H9 (cell line): Measurements from ENCODE around the gene P2RY12. TPM values are rescaled to one million over a fixed set of nuclear protein-coding genes. Genes with fewer than 3 reads are reported as not detected.

Experiments used
- DNase-seq: peaks from one replicate; pipeline ENCODE4 v3.0.0-alpha.2; 2017
- H2AFZ ChIP-seq: one replicate; pipeline ENCODE4 v1.6.1; 2013; ENCODE audit warnings: mild to moderate bottlenecking, low read length, control low read depth, moderate library complexity
- H2AK5ac ChIP-seq: 2 replicates; pipeline ENCODE4 v1.6.1; 2013; ENCODE audit warnings: low read length, control low read depth, mixed read lengths; ENCODE audit not compliant: insufficient read length
- H2BK120ac ChIP-seq: one replicate; pipeline ENCODE4 v1.6.1; 2013; ENCODE audit warnings: low read depth, mild to moderate bottlenecking, low read length, control low read depth, inconsistent platforms; ENCODE audit not compliant: poor library complexity, severe bottlenecking
- H2BK12ac ChIP-seq: 2 replicates; pipeline ENCODE4 v1.6.1; 2013; ENCODE audit warnings: low read length, control low read depth, mixed read lengths, low read depth; ENCODE audit not compliant: insufficient read length
- H2BK15ac ChIP-seq: 2 replicates; pipeline ENCODE4 v1.6.1; 2013; ENCODE audit warnings: low read depth, low read length, control low read depth
- H2BK20ac ChIP-seq: one replicate; pipeline ENCODE4 v1.6.1; 2013; ENCODE audit warnings: low read depth, mild to moderate bottlenecking, low read length, control low read depth, inconsistent platforms; ENCODE audit not compliant: poor library complexity, severe bottlenecking
- H2BK5ac ChIP-seq: 2 replicates; pipeline ENCODE4 v1.6.1; 2013; ENCODE audit warnings: low read length, control low read depth, mixed read lengths; ENCODE audit not compliant: insufficient read length
- H3K14ac ChIP-seq: 2 replicates; pipeline ENCODE4 v1.6.1; 2013; ENCODE audit warnings: low read length, control low read depth; ENCODE audit not compliant: insufficient read depth
- H3K18ac ChIP-seq: 2 replicates; pipeline ENCODE4 v1.6.1; 2013; ENCODE audit warnings: low read depth, mild to moderate bottlenecking, mixed read lengths, low read length, control low read depth; ENCODE audit not compliant: insufficient read length
- H3K23ac ChIP-seq: 2 replicates; pipeline ENCODE4 v1.6.1; 2013; ENCODE audit warnings: low read length, control low read depth, mixed read lengths, low read depth; ENCODE audit not compliant: insufficient read length
- H3K23me2 ChIP-seq: 2 replicates; pipeline ENCODE4 v1.6.1; 2013; ENCODE audit warnings: low read depth, mild to moderate bottlenecking, mixed read lengths, low read length, control low read depth; ENCODE audit not compliant: insufficient read length, poor library complexity, severe bottlenecking
- H3K27ac ChIP-seq: 2 replicates; pipeline ENCODE4 v1.5.1; 2013; ENCODE audit warnings: low read length, control low read depth, mixed read lengths, low read depth; ENCODE audit not compliant: insufficient read length
- H3K27me3 ChIP-seq: 2 replicates; pipeline ENCODE4 v1.6.1; 2013; ENCODE audit warnings: low read length, control low read depth, inconsistent platforms; ENCODE audit not compliant: insufficient read depth
- H3K4ac ChIP-seq: 2 replicates; pipeline ENCODE4 v1.6.1; 2013; ENCODE audit warnings: low read depth, mild to moderate bottlenecking, control low read depth, inconsistent platforms, low read length, moderate library complexity
- H3K4me1 ChIP-seq: 2 replicates; pipeline ENCODE4 v1.6.1; 2013; ENCODE audit warnings: low read length, control low read depth, inconsistent platforms; ENCODE audit not compliant: insufficient read depth
- H3K4me2 ChIP-seq: 2 replicates; pipeline ENCODE4 v1.6.1; 2013; ENCODE audit warnings: low read length, control low read depth, mixed read lengths; ENCODE audit not compliant: insufficient read length, insufficient read depth
- H3K56ac ChIP-seq: 2 replicates; pipeline ENCODE4 v1.6.1; 2013; ENCODE audit warnings: low read depth, mild to moderate bottlenecking, mixed read lengths, low read length, control low read depth; ENCODE audit not compliant: insufficient read length
- H3K79me1 ChIP-seq: 2 replicates; pipeline ENCODE4 v1.6.1; 2013; ENCODE audit warnings: low read depth, mild to moderate bottlenecking, moderate library complexity, low read length, control low read depth, inconsistent platforms; ENCODE audit not compliant: insufficient read depth, poor library complexity, severe bottlenecking
- H3K79me2 ChIP-seq: 2 replicates; pipeline ENCODE4 v1.6.1; 2013; ENCODE audit warnings: low read length, control low read depth, inconsistent platforms; ENCODE audit not compliant: insufficient read depth
- H3K9ac ChIP-seq: 2 replicates; pipeline ENCODE4 v1.6.1; 2013; ENCODE audit warnings: low read length, control low read depth, mixed read lengths; ENCODE audit not compliant: insufficient read length; ENCODE audit errors: extremely low read depth
- H3K9me3 ChIP-seq: one replicate; pipeline ENCODE4 v1.6.1; 2013; ENCODE audit warnings: low read depth, low read length, inconsistent platforms; ENCODE audit not compliant: control insufficient read depth
- H3T11ph ChIP-seq: one replicate; pipeline ENCODE4 v1.6.1; 2013; ENCODE audit warnings: mild to moderate bottlenecking, low read length, control low read depth, inconsistent platforms
- H4K20me1 ChIP-seq: one replicate; pipeline ENCODE4 v1.6.1; 2013; ENCODE audit not compliant: control insufficient read depth, insufficient read length, insufficient read depth
- H4K5ac ChIP-seq: 2 replicates; pipeline ENCODE4 v1.6.1; 2013; ENCODE audit warnings: low read depth, mild to moderate bottlenecking, mixed read lengths, low read length, control low read depth; ENCODE audit not compliant: insufficient read length
- H4K8ac ChIP-seq: replicated peaks from 2 replicates; pipeline ENCODE4 v1.6.1; 2013; ENCODE audit warnings: low read length, control low read depth, mixed read lengths, low read depth; ENCODE audit not compliant: insufficient read length
- H4K91ac ChIP-seq: 2 replicates; pipeline ENCODE4 v1.6.1; 2013; ENCODE audit warnings: low read depth, mild to moderate bottlenecking, moderate library complexity, mixed read lengths, low read length, control low read depth; ENCODE audit not compliant: insufficient read length
- H3K27ac Mint-ChIP-seq, 3 experiments: 2 replicates in 2 of 3; 3 replicates in 1 of 3; pipeline ENCODE4 v1.8.0; 2020 to 2021; ENCODE audit warnings: mixed read lengths in 3 of 3, mild to moderate bottlenecking in 1 of 3, moderate library complexity in 1 of 3
- H3K27me3 Mint-ChIP-seq: 2 replicates; pipeline ENCODE4 v1.8.0; 2021; ENCODE audit warnings: low read depth, mild to moderate bottlenecking, moderate library complexity, mixed read lengths
- H3K36me3 Mint-ChIP-seq, 3 experiments: 2 replicates in 2 of 3; 3 replicates in 1 of 3; pipeline ENCODE4 v1.8.0; 2020 to 2021; ENCODE audit warnings: low read depth in 3 of 3, mixed read lengths in 3 of 3; ENCODE audit not compliant: insufficient read depth in 1 of 3
- H3K4me1 Mint-ChIP-seq, 2 experiments: 2 replicates each; pipeline ENCODE4 v1.8.0; 2020; ENCODE audit warnings: mixed read lengths in 2 of 2
- H3K4me3 Mint-ChIP-seq, 2 experiments: 2 replicates in 1 of 2; 3 replicates in 1 of 2; pipeline ENCODE4 v1.8.0; 2020 to 2021; ENCODE audit warnings: mild to moderate bottlenecking in 2 of 2, mixed read lengths in 2 of 2, moderate library complexity in 1 of 2
- H3K9me3 Mint-ChIP-seq, 2 experiments: 2 replicates in 1 of 2; 3 replicates in 1 of 2; pipeline ENCODE4 v1.8.0; 2020; ENCODE audit warnings: mild to moderate bottlenecking in 2 of 2, mixed read lengths in 2 of 2, moderate library complexity in 1 of 2
- WGBS: extraction: QIAGEN DNeasy Blood & Tissue Kit; methylation state at CpG from one replicate; pipeline ENCODE4 v1.1.7; 2013; ENCODE audit warnings: missing lambda C conversion rate, low lambda C conversion rate, mixed read lengths; ENCODE audit not compliant: insufficient read length; ENCODE audit errors: extremely low coverage; 5-methylcytosine and 5-hydroxymethylcytosine counted together
- total RNA-seq: library from RNA; stranded (reverse); gene quantifications from 2 replicates; pipeline ENCODE4 v1.2.1, GENCODE V29; 2021
- TF ChIP-seq, protein P1 (sequence below): fragments of 200-600 bp; sonication (generic); conservative IDR thresholded peaks from 3 replicates; pipeline ENCODE4 v1.8.0; 2021; ENCODE audit warnings: antibody characterized with exemption, mild to moderate bottlenecking

Gene P2RY12
- total RNA-seq, 1 experiment from 2014 or later, result not detected

DNA sequence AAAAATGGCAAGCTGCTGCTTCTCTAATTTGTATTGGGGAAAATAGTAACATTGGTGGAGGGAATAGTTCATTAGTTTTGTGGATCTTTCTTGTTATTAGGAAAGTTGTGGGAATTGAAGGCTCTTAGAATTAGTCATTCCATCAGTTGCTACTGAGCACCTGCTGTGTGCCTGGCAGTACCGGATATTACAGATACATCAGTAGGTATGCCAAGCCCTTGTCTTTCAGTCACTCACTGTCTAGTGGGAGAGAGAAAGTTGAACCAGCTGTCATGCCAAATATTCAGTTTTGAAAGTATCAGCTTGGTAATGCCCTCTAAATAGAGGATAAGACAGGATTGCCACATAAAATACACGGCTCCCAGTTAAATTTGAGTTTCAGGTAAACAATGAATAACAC lies 43.8 kb upstream of the P2RY12 start:
- Mint-ChIP-seq H3K4me3 (no peak overlapping the region), H3K36me3 (peaks cover 10 to 26% (median 15%) of the 10 kb centered on the region in 3 experiments), H3K27me3 (no peaks in the 10 kb centered on the region; the same call in none of the 2 replicates), H3K9me3 (peaks cover 0 to 5% of the 10 kb centered on the region in 2 experiments; a peak in 3 of 5 replicates), H3K4me1 (peaks cover 33 to 34% of the 10 kb centered on the region in 2 experiments), H3K27ac (no peak overlapping the region)
- Histone ChIP-seq H2BK20ac (no peak overlapping the region), H3K27me3 (no peaks in the 10 kb centered on the region; the same call in 1 of the 2 replicates), H4K91ac (no peak overlapping the region), H3K27ac (no peak overlapping the region), H3K4me2 (no peak overlapping the region), H3K56ac (no peak overlapping the region), H3K23me2 (no peaks in the 10 kb centered on the region), H2AK5ac (no peak overlapping the region), H2AFZ (no peak overlapping the region), H2BK12ac (no peak overlapping the region), H3K79me1 (no peaks in the 10 kb centered on the region), H3K4ac (no peak overlapping the region), H3K79me2 (no peaks in the 10 kb centered on the region), H3K23ac (no peak overlapping the region), H3K18ac (no peak overlapping the region), H4K8ac (no peak overlapping the region), H3K9ac (no peak overlapping the region), H2BK120ac (no peak overlapping the region), H3K9me3 (no peaks in the 10 kb centered on the region), H2BK5ac (no peak overlapping the region), H4K5ac (no peak overlapping the region), H3K4me1 (peaks cover 11% of the 10 kb centered on the region; the same call in 1 of the 2 replicates), H4K20me1 (no peaks in the 10 kb centered on the region), H2BK15ac (no peak overlapping the region), H3K14ac (no peak overlapping the region), H3T11ph (no peak overlapping the region)
- no peak for DNase-seq
- TF ChIP-seq, protein P1, sequence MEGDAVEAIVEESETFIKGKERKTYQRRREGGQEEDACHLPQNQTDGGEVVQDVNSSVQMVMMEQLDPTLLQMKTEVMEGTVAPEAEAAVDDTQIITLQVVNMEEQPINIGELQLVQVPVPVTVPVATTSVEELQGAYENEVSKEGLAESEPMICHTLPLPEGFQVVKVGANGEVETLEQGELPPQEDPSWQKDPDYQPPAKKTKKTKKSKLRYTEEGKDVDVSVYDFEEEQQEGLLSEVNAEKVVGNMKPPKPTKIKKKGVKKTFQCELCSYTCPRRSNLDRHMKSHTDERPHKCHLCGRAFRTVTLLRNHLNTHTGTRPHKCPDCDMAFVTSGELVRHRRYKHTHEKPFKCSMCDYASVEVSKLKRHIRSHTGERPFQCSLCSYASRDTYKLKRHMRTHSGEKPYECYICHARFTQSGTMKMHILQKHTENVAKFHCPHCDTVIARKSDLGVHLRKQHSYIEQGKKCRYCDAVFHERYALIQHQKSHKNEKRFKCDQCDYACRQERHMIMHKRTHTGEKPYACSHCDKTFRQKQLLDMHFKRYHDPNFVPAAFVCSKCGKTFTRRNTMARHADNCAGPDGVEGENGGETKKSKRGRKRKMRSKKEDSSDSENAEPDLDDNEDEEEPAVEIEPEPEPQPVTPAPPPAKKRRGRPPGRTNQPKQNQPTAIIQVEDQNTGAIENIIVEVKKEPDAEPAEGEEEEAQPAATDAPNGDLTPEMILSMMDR, result no peak
- WGBS, result no CpG with 5 or more reads among the region's 2 CpGs
